NCI-H1048 (cell line): ENCODE results near the gene YY1.
A peak's percentile ranks its signal among the peaks of the same experiment; 100 is the strongest.
"Not testable (repeated sequence)": the region's sequence is repeated elsewhere in the genome, so short reads cannot be mapped to it uniquely, and the experiment has no call there.

Experiments
- DNase-seq: peaks from one replicate; lab custom pipeline; 2025; lab: John Stamatoyannopoulos, UW

The YY1 gene

GRCh38 chr14:100213956-100214769, 24.8 kb upstream of the YY1 start:
- peak; percentile 90 for DNase-seq

GRCh38 chr14:100214770-100215083, 24.2 kb upstream of the YY1 start:
- no peak for DNase-seq

- DNase-seq = no peak
These were observed 23.5 kb upstream of the YY1 start for GRCh38 chr14:100215330-100215885.

- no peak for DNase-seq
These were observed 19.7 kb upstream of the YY1 start for GRCh38 chr14:100219126-100219785.

- DNase-seq = peak; percentile 7
These were observed 17.3 kb upstream of the YY1 start for GRCh38 chr14:100221533-100222223.

GRCh38 chr14:100222224-100223093, 16.5 kb upstream of the YY1 start:
- no peak for DNase-seq

GRCh38 chr14:100223332-100224201, 15.4 kb upstream of the YY1 start:
- DNase-seq = no peak

- no peak for DNase-seq
These were observed 14.6 kb upstream of the YY1 start for GRCh38 chr14:100224229-100224866.

GRCh38 chr14:100225169-100225568, 13.8 kb upstream of the YY1 start:
- no peak for DNase-seq

- no peak for DNase-seq
These were observed 8.6 kb upstream of the YY1 start for GRCh38 chr14:100230361-100230760.

GRCh38 chr14:100234511-100234910, 4.4 kb upstream of the YY1 start:
- DNase-seq = no peak

- DNase-seq = not testable (repeated sequence)
These were observed 2.6 kb upstream of the YY1 start for GRCh38 chr14:100236271-100236818.

- DNase-seq = no peak
These were observed 2.1 kb upstream of the YY1 start for GRCh38 chr14:100236881-100237280.

- no peak for DNase-seq
These were observed 1.1 kb upstream of the YY1 start for GRCh38 chr14:100237735-100238418.

GRCh38 chr14:100239211-100239839, 381 bp downstream of the YY1 start:
- no peak for DNase-seq

- DNase-seq = peak; percentile 75
These were observed 1.1 kb downstream of the YY1 start for GRCh38 chr14:100239840-100240667.

GRCh38 chr14:100240668-100241032, 1.7 kb downstream of the YY1 start:
- DNase-seq = no peak

GRCh38 chr14:100241279-100241678, 2.3 kb downstream of the YY1 start:
- DNase-seq = no peak
